GM12878 (cell line): Measurements from ENCODE around the gene EFNA2. TPM values are rescaled to one million over a fixed set of nuclear protein-coding genes. Genes with fewer than 3 reads are reported as not detected.
A peak's percentile ranks its signal among the peaks of the same experiment; 100 is the strongest.

Source experiments
- ATAC-seq: fragments of 200-7000 bp; cut with Tn5 transposase; 3 replicates; pipeline ENCODE4 v1.9.1; 2020; ENCODE audit warnings: mild to moderate bottlenecking, moderate library complexity
- BruUV-seq: library from RNA; stranded (reverse); fragments of 400-500 nt; replicated peaks from 2 replicates; lab custom pipeline; 2021; lab: Mats Ljungman, UMichigan
- CTCF ChIA-PET: fragments of 300-600 bp; sonication (Branson Sonifier 250); formaldehyde crosslinking; extraction: SDS; loops from one replicate; lab custom pipeline; 2021; ENCODE audit warnings: inconsistent platforms; lab: Yijun Ruan, JAX
- POLR2A ChIA-PET: fragments of 350-600 bp; formaldehyde crosslinking; extraction: SDS; loops from one replicate; lab custom pipeline; 2021; ENCODE audit warnings: inconsistent platforms; lab: Charles Lee
- RAD21 ChIA-PET: fragments of 300-600 bp; sonication (Branson Sonifier 250); formaldehyde crosslinking; loops from one replicate; lab custom pipeline; 2023; ENCODE audit warnings: antibody characterized with exemption; ENCODE audit not compliant: unreplicated experiment; lab: Charles Lee
- SMC1A ChIA-PET: fragments of 300-600 bp; sonication (Branson Sonifier 250); formaldehyde crosslinking; loops from one replicate; lab custom pipeline; 2023; ENCODE audit not compliant: unreplicated experiment, uncharacterized antibody; lab: Charles Lee
- DNase-seq: peaks from one replicate; pipeline ENCODE4 v3.0.0-alpha.2; 2011; ENCODE audit warnings: low read depth, low spot score
- FAIRE-seq: peaks from 3 replicates; lab custom pipeline; 2011; peaks lifted over from hg19 to GRCh38; lab: Jason Lieb, UNC
- H2AFZ ChIP-seq: 2 replicates; pipeline ENCODE4 v1.6.0; 2011; ENCODE audit warnings: low read depth, low read length, control low read depth; ENCODE audit not compliant: control insufficient read depth
- H3K27ac ChIP-seq: 2 replicates; pipeline ENCODE4 v1.5.1; 2011; ENCODE audit warnings: control low read depth; ENCODE audit not compliant: control insufficient read depth, insufficient read depth
- H3K27me3 ChIP-seq, 2 experiments: replicated peaks in 1 of 2; 2 replicates each; pipeline versions ENCODE4 v1.6.0 to v1.6.1; 2011; ENCODE audit warnings: low read length in 1 of 2; ENCODE audit not compliant: control insufficient read depth in 2 of 2, insufficient read depth in 2 of 2
- H3K36me3 ChIP-seq, 2 experiments: 2 replicates each; pipeline ENCODE4 v1.5.1; 2011; ENCODE audit warnings: low read length in 1 of 2; ENCODE audit not compliant: control insufficient read depth in 2 of 2, insufficient read depth in 2 of 2
- H3K4me1 ChIP-seq: 2 replicates; pipeline ENCODE4 v1.6.1; 2011; ENCODE audit warnings: mild to moderate bottlenecking, low read length, moderate library complexity, mixed read lengths; ENCODE audit not compliant: control insufficient read depth, insufficient read depth
- H3K4me2 ChIP-seq: 2 replicates; pipeline ENCODE4 v1.6.0; 2011; ENCODE audit warnings: control low read depth; ENCODE audit not compliant: control insufficient read depth, insufficient read depth
- H3K4me3 ChIP-seq: fragments of 200-600 bp; sonication (generic); 2 replicates; pipeline ENCODE4 v1.5.1; 2016
- H3K79me2 ChIP-seq: 2 replicates; pipeline ENCODE4 v1.6.0; 2011; ENCODE audit warnings: low read length; ENCODE audit not compliant: control insufficient read depth, insufficient read depth
- H3K9ac ChIP-seq: 2 replicates; pipeline ENCODE4 v1.8.0; 2011; ENCODE audit warnings: low read length, control low read depth, mixed read lengths; ENCODE audit not compliant: control insufficient read depth, insufficient read depth
- H3K9me3 ChIP-seq: replicated peaks from 3 replicates; pipeline ENCODE4 v1.5.1; 2011; ENCODE audit warnings: mild to moderate bottlenecking, low read length; ENCODE audit not compliant: control insufficient read depth, insufficient read depth
- H4K20me1 ChIP-seq: 2 replicates; pipeline ENCODE4 v1.6.0; 2011; ENCODE audit not compliant: control insufficient read depth, insufficient read depth
- BRCA1 ChIP-seq: IDR thresholded peaks from 2 replicates; pipeline ENCODE4 v1.6.1; 2011; ENCODE audit warnings: low read depth, low read length, improper control_type of control experiment
- EED ChIP-seq: sonication (generic); IDR thresholded peaks from 2 replicates; pipeline ENCODE4 v1.6.1; 2016; ENCODE audit warnings: antibody characterized with exemption, low read depth
- EP300 ChIP-seq, 2 experiments: fragments of 150-350 bp in 1 of 2; IDR thresholded peaks; 2 replicates each; pipeline ENCODE4 v1.6.1; 2011 to 2012; ENCODE audit warnings: low read depth in 2 of 2, low read length in 2 of 2, borderline replicate concordance in 1 of 2, improper control_type of control experiment in 1 of 2, inconsistent platforms in 1 of 2; ENCODE audit not compliant: control insufficient read depth in 1 of 2
- EZH2 ChIP-seq: IDR thresholded peaks from 2 replicates; pipeline ENCODE4 v1.6.1; 2012; ENCODE audit warnings: low read depth, mild to moderate bottlenecking, control low read depth, inconsistent platforms, low read length, borderline replicate concordance; ENCODE audit not compliant: control insufficient read depth
- FOXM1 ChIP-seq: IDR thresholded peaks from 2 replicates; pipeline ENCODE4 v1.6.1; 2012; ENCODE audit warnings: low read depth, mild to moderate bottlenecking, inconsistent platforms, low read length, moderate library complexity
- IKZF1 ChIP-seq: fragments of 450-650 bp; conservative IDR thresholded peaks from 2 replicates; pipeline ENCODE4 v1.6.1; 2017; ENCODE audit warnings: antibody characterized with exemption, mild to moderate bottlenecking
- LARP7 ChIP-seq: fragments of 450-650 bp; IDR thresholded peaks from 2 replicates; pipeline ENCODE4 v1.6.1; 2017; ENCODE audit warnings: mild to moderate bottlenecking
- PAX5 ChIP-seq: IDR thresholded peaks from 2 replicates; pipeline ENCODE4 v1.6.1; 2011; ENCODE audit warnings: low read depth, low read length, borderline replicate concordance
- PRDM15 ChIP-seq: fragments of 450-650 bp; formaldehyde crosslinking; IDR thresholded peaks from 2 replicates; pipeline ENCODE4 v1.4.0; 2020; ENCODE audit warnings: mild to moderate bottlenecking, moderate library complexity
- REST ChIP-seq: IDR thresholded peaks from 2 replicates; pipeline ENCODE4 v1.6.1; 2012; ENCODE audit warnings: mild to moderate bottlenecking, low read depth, low read length
- SMARCA5 ChIP-seq: fragments of 450-650 bp; IDR thresholded peaks from 2 replicates; pipeline ENCODE4 v1.6.1; 2017; ENCODE audit warnings: mild to moderate bottlenecking
- SREBF2 ChIP-seq: IDR thresholded peaks from 2 replicates; pipeline ENCODE4 v1.6.1; 2012; ENCODE audit warnings: mild to moderate bottlenecking, low read length
- STAT1 ChIP-seq: fragments of 450-650 bp; conservative IDR thresholded peaks from 2 replicates; pipeline ENCODE4 v1.6.1; 2014; ENCODE audit warnings: antibody characterized with exemption, mild to moderate bottlenecking
- SUZ12 ChIP-seq: fragments of 200-600 bp; sonication (generic); IDR thresholded peaks from one replicate; pipeline ENCODE4 v1.6.1; 2018; ENCODE audit warnings: antibody characterized with exemption, mild to moderate bottlenecking; ENCODE audit not compliant: unreplicated experiment
- TCF3 ChIP-seq: IDR thresholded peaks from 2 replicates; pipeline ENCODE4 v1.6.1; 2012; ENCODE audit warnings: low read depth, mild to moderate bottlenecking, low read length, borderline replicate concordance; ENCODE audit not compliant: insufficient read depth
- TCF7 ChIP-seq: IDR thresholded peaks from 2 replicates; pipeline ENCODE4 v1.6.1; 2014; ENCODE audit warnings: antibody characterized with exemption, borderline replicate concordance
- WGBS: methylation state at CpG from one replicate; pipeline ENCODE4 v1.1.6; 2016; ENCODE audit warnings: low lambda C conversion rate; ENCODE audit not compliant: insufficient replicate concordance, insufficient coverage; ENCODE audit errors: missing lambda C conversion rate; 5-methylcytosine and 5-hydroxymethylcytosine counted together
- in situ Hi-C: fragments of 300-500 bp; cut with MboI; formaldehyde crosslinking; loops from 9 replicates; pipeline ENCODE4 v1.14.3; 2018; ENCODE audit warnings: mixed read lengths
- intact Hi-C: fragments of 100-400 bp; cut with micrococcal nuclease; formaldehyde crosslinking; loops from one replicate; pipeline ENCODE4 v1.14.2; 2022; ENCODE audit not compliant: unreplicated experiment
- polyA plus RNA-seq, 11 experiments: library from polyadenylated mRNA; depleted of rRNA in 4 of 11; unstranded in 6 of 11; stranded (reverse) in 5 of 11; fragments of >200 nt; fragmentation: Nextera tagmentation in 4 of 11; fragmentation: Illumina TruSeq in 1 of 11; extraction: Ambion mirVana in 4 of 11; extraction: Trizol in 1 of 11; gene quantifications; 1 replicate in 1 of 11; 2 replicates in 10 of 11; pipeline versions ENCODE4 v1.2.1 to v1.2.3, GENCODE V29; 2011 to 2016; ENCODE audit warnings: inconsistent platforms in 2 of 11, missing spikeins in 2 of 11, low read depth in 1 of 11
- total RNA-seq, 4 experiments: library from RNA; depleted of rRNA in 3 of 4; stranded (reverse); fragments of >200 nt in 3 of 4; fragmentation: Illumina TruSeq in 1 of 4; extraction: Trizol in 1 of 4; gene quantifications; 2 replicates each; pipeline versions ENCODE4 v1.2.1 to v1.2.3, GENCODE V29; 2013 to 2021

The EFNA2 gene
- total and polyA plus RNA-seq, 10 of the 15 experiments (the other 5 are each of a cell fraction or from before 2014, with no cell fraction given): not detected

GRCh38 chr19:1249298-1249989 is 36.2 kb upstream of the EFNA2 start:
- RAD21 ChIA-PET: interaction anchor here (1.0 kb wide), 2 partner anchors 17 kb away, joined by 3 read pairs; no protein-coding TSS in a partner anchor
- no peak for TF ChIP-seq EZH2
- TF ChIP-seq SMARCA5: 0 out of 2 replicates have a peak, but pooled peaks have one; percentile 10
- no peak for TF ChIP-seq PAX5
- TF ChIP-seq BRCA1: no peak
- TF ChIP-seq SREBF2: no peak
- TF ChIP-seq EP300 (IDR thresholded peaks at IDR 0.05; ENCODE audit: borderline replicate concordance in 1 of 2, control insufficient read depth in 1 of 2, low read depth in 2 of 2, low read length in 2 of 2): no peak
- no peak for TF ChIP-seq LARP7
- no peak for TF ChIP-seq PRDM15 (CRISPR knock-in tag)
- TF ChIP-seq REST: 0 out of 2 replicates have a peak, but pooled peaks have one; percentile 9
- TF ChIP-seq EED: no peak
- no peak for TF ChIP-seq FOXM1
- TF ChIP-seq TCF7: no peak
- no peak for TF ChIP-seq SUZ12
- TF ChIP-seq IKZF1: peak; percentile 85
- TF ChIP-seq STAT1: no peak
- peak; percentile 25; the same call in 1 of the 2 replicates for TF ChIP-seq TCF3

More at GRCh38 chr19:1249298-1249989, 36.2 kb upstream of the EFNA2 start:
- POLR2A ChIA-PET: interaction anchor here (1.0 to 2.2 kb wide), 2 partner anchors 13 to 17 kb away, joined by 8 read pairs; no protein-coding TSS in a partner anchor
- under 1% methylated on average over 47 of the region's 102 CpGs for WGBS
- CTCF ChIA-PET: interaction anchor here (1.0 kb wide), 1 partner anchor 17 kb away, joined by 12 read pairs; no protein-coding TSS in a partner anchor
- BruUV-seq: no TSS peak
- peak overlapping the region; percentile 82 for H3K27ac ChIP-seq
- SMC1A ChIA-PET: no interaction called here
- in situ Hi-C loops (no loop called here), intact Hi-C loops (loop anchor here (1.0 to 10.0 kb wide), 2 partner anchors 17 to 325 kb away; partner anchors contain the start of gene ARID3A)
- no peaks in the 10 kb centered on the region for H3K27me3 ChIP-seq
- H3K4me1 ChIP-seq: peaks cover 16% of the 10 kb centered on the region
- no peaks in the 10 kb centered on the region for H3K9me3 ChIP-seq
- H4K20me1 ChIP-seq: no peaks in the 10 kb centered on the region
- H3K36me3 ChIP-seq: peaks cover 5 to 6% of the 10 kb centered on the region in 2 experiments; a peak in 3 of 4 replicates
- H3K9ac ChIP-seq: peak overlapping the region; percentile 86; the same call in 1 of the 2 replicates
- peak overlapping the region; percentile 91 for H3K4me3 ChIP-seq
- H3K79me2 ChIP-seq: peaks cover 51% of the 10 kb centered on the region
- peak; percentile 46 for ATAC-seq
- no peak overlapping the region; the same call in 1 of the 2 replicates for H2AFZ ChIP-seq
- peak overlapping the region; percentile 75; the same call in 1 of the 2 replicates for H3K4me2 ChIP-seq
- FAIRE-seq: no peak
- DNase-seq: no peak
